GM23248 (cell line): ENCODE measurements around the gene CAMK4.

ENCODE experiments used
- EZH2 ChIP-seq: fragments of 200-600 bp; sonication (generic); IDR thresholded peaks from 2 replicates; pipeline ENCODE4 v1.6.1; 2018; ENCODE audit warnings: antibody characterized with exemption, mild to moderate bottlenecking; ENCODE audit not compliant: insufficient read depth, poor library complexity, severe bottlenecking
- EZH2phosphoT487 ChIP-seq: fragments of 200-600 bp; sonication (generic); IDR thresholded peaks from 2 replicates; pipeline ENCODE4 v1.6.1; 2018; ENCODE audit warnings: antibody characterized with exemption, moderate library complexity, mild to moderate bottlenecking, low read depth; ENCODE audit not compliant: insufficient read depth

DNA sequence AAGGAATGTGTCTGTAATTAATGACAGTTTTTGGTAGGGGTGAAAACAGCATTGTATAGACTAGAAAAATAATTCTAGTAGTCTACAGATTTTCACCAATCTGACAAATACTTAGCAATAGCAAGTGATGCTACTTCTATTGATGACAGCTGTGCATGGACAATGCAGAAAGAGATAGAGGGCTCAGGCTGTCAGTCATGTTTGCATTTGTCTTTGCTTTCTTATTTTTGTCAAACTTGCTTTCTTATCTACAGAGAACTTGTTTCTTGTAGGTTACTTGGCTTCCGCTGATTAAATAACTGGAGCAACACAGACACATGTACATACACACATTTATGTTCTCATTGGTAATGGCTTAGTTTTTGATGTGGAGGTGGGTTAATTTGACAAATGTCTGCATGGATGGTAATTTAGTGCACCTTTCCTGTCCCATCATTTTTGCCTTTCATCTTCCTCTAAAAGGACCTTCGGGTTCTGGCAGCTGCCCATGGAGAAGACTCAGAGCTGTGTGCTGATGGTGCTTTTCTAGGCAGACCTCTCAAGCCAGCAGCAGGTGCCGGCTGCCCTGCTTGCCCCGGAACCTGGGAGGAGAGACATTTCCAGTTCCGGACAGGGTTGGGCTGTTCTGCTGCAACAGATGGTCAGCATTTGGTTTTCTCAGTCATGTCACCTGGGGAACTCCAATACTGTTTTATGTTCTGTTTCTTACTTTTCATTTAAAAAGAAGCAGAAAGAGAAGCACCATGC, 28.8 kb downstream of the CAMK4 start:
- TF ChIP-seq EZH2 (no peak), EZH2phosphoT487 (no peak)
